Trophoblast cell (in vitro differentiated cells and primary cell): ENCODE results near the gene RTL9.

Source experiments
- DNase-seq, 2 donors: peaks; one replicate each; pipeline ENCODE4 v3.0.0-alpha.2; 2016
- H2AFZ ChIP-seq: 2 replicates; pipeline ENCODE4 v1.6.1; 2013; ENCODE audit warnings: low read length, moderate library complexity, mild to moderate bottlenecking; ENCODE audit not compliant: insufficient read depth, poor library complexity
- H2AK5ac ChIP-seq: 2 replicates; pipeline ENCODE4 v1.6.1; 2013; ENCODE audit warnings: mild to moderate bottlenecking, low read length
- H2BK120ac ChIP-seq: 2 replicates; pipeline ENCODE4 v1.6.1; 2013; ENCODE audit warnings: low read length, mild to moderate bottlenecking, moderate library complexity; ENCODE audit not compliant: insufficient read depth, poor library complexity
- H2BK12ac ChIP-seq: 2 replicates; pipeline ENCODE4 v1.6.1; 2013; ENCODE audit warnings: mild to moderate bottlenecking, low read length, moderate library complexity
- H2BK5ac ChIP-seq: 2 replicates; pipeline ENCODE4 v1.6.1; 2013; ENCODE audit warnings: low read length, low read depth, moderate library complexity, mild to moderate bottlenecking; ENCODE audit not compliant: poor library complexity
- H3K14ac ChIP-seq: 2 replicates; pipeline ENCODE4 v1.6.1; 2013; ENCODE audit warnings: mild to moderate bottlenecking, low read length
- H3K18ac ChIP-seq: 2 replicates; pipeline ENCODE4 v1.6.1; 2013; ENCODE audit warnings: mild to moderate bottlenecking, low read length
- H3K23ac ChIP-seq: 2 replicates; pipeline ENCODE4 v1.6.1; 2013; ENCODE audit warnings: low read length
- H3K27ac ChIP-seq: 2 replicates; pipeline ENCODE4 v1.5.1; 2013; ENCODE audit warnings: low read depth, mild to moderate bottlenecking, inconsistent platforms, low read length, moderate library complexity
- H3K27me3 ChIP-seq: 2 replicates; pipeline ENCODE4 v1.6.1; 2013; ENCODE audit warnings: inconsistent platforms, mild to moderate bottlenecking, low read length, moderate library complexity; ENCODE audit not compliant: insufficient read depth
- H3K36me3 ChIP-seq, 2 experiments: 1 replicate in 1 of 2; 2 replicates in 1 of 2; pipeline ENCODE4 v1.6.1; 2013; ENCODE audit warnings: low read length in 2 of 2, mild to moderate bottlenecking in 2 of 2, moderate library complexity in 1 of 2; ENCODE audit not compliant: insufficient read depth in 2 of 2, control insufficient read depth in 1 of 2
- H3K4ac ChIP-seq: 2 replicates; pipeline ENCODE4 v1.6.1; 2013; ENCODE audit warnings: low read depth, mild to moderate bottlenecking, low read length, moderate library complexity
- H3K4me1 ChIP-seq, 2 experiments: 1 replicate in 1 of 2; 2 replicates in 1 of 2; pipeline ENCODE4 v1.6.1; 2013; ENCODE audit warnings: low read length in 2 of 2, mild to moderate bottlenecking in 2 of 2, moderate library complexity in 1 of 2; ENCODE audit not compliant: insufficient read depth in 2 of 2, control insufficient read depth in 1 of 2
- H3K4me2 ChIP-seq: 2 replicates; pipeline ENCODE4 v1.6.1; 2013; ENCODE audit warnings: inconsistent platforms, mild to moderate bottlenecking, low read length, moderate library complexity
- H3K4me3 ChIP-seq: 2 replicates; pipeline ENCODE4 v1.5.1; 2013; ENCODE audit warnings: mild to moderate bottlenecking, low read depth, low read length, inconsistent platforms
- H3K79me1 ChIP-seq: one replicate; pipeline ENCODE4 v1.6.1; 2013; ENCODE audit warnings: low read length
- H3K79me2 ChIP-seq: 2 replicates; pipeline ENCODE4 v1.6.1; 2013; ENCODE audit warnings: low read length, mild to moderate bottlenecking; ENCODE audit not compliant: control insufficient read depth, insufficient read depth, poor library complexity
- H3K9ac ChIP-seq: 2 replicates; pipeline ENCODE4 v1.6.1; 2013; ENCODE audit warnings: mild to moderate bottlenecking, low read length
- H3K9me3 ChIP-seq: 2 replicates; pipeline ENCODE4 v1.6.1; 2013; ENCODE audit warnings: low read depth, mild to moderate bottlenecking, control low read depth, inconsistent platforms, low read length; ENCODE audit not compliant: insufficient read depth
- H4K12ac ChIP-seq: 2 replicates; pipeline ENCODE4 v1.6.1; 2013; ENCODE audit warnings: low read depth, mild to moderate bottlenecking, low read length, moderate library complexity
- H4K8ac ChIP-seq: 2 replicates; pipeline ENCODE4 v1.6.1; 2013; ENCODE audit warnings: low read depth, mild to moderate bottlenecking, low read length, moderate library complexity
- H4K91ac ChIP-seq: one replicate; pipeline ENCODE4 v1.6.1; 2013; ENCODE audit warnings: low read depth, mild to moderate bottlenecking, low read length, moderate library complexity
- WGBS: extraction: QIAGEN DNeasy Blood & Tissue Kit; methylation state at CpG from one replicate; pipeline ENCODE4 v1.1.7; 2013; ENCODE audit warnings: missing lambda C conversion rate; ENCODE audit not compliant: insufficient read length, insufficient coverage; ENCODE audit errors: extremely low coverage; 5-methylcytosine and 5-hydroxymethylcytosine counted together

Gene RTL9

GRCh38 chrX:110318664-110318968 is 40.0 kb upstream of the RTL9 start:
- no CpG with 5 or more reads among the region's 4 CpGs for WGBS
- peak overlapping the region; percentile 71 for H4K8ac ChIP-seq
- no peaks in the 10 kb centered on the region for H3K4me1 ChIP-seq
- H3K23ac ChIP-seq: no peak overlapping the region
- no peak overlapping the region for H2AK5ac ChIP-seq
- H3K14ac ChIP-seq: no peak overlapping the region
- H3K36me3 ChIP-seq: no peaks in the 10 kb centered on the region
- peaks cover 6% of the 10 kb centered on the region for H3K79me2 ChIP-seq
- no peak overlapping the region for H3K4ac ChIP-seq
- H3K79me1 ChIP-seq: peaks cover 9% of the 10 kb centered on the region
- no peak overlapping the region for H3K27ac ChIP-seq
- H2BK12ac ChIP-seq: no peak overlapping the region
- peak overlapping the region; percentile 71 for H4K91ac ChIP-seq
- no peak overlapping the region for H3K9ac ChIP-seq
- H2AFZ ChIP-seq: peak overlapping the region; percentile 45
- no peaks in the 10 kb centered on the region for H3K27me3 ChIP-seq
- H3K4me2 ChIP-seq: peak overlapping the region; percentile 94
- peak overlapping the region; percentile 59 for H2BK5ac ChIP-seq
- no peak overlapping the region for H3K18ac ChIP-seq
- H3K4me3 ChIP-seq: peak overlapping the region; percentile 62
- H2BK120ac ChIP-seq: peak overlapping the region; percentile 58
- peak overlapping the region; percentile 89 for H4K12ac ChIP-seq
- peak in 1 of 2 donors; percentile 26 for DNase-seq
- H3K9me3 ChIP-seq: no peaks in the 10 kb centered on the region

GRCh38 chrX:110320381-110320987 is 38.2 kb upstream of the RTL9 start:
- H3K9me3 ChIP-seq: no peaks in the 10 kb centered on the region
- H3K79me2 ChIP-seq: peaks cover 6% of the 10 kb centered on the region
- no peak overlapping the region for H3K4me3 ChIP-seq
- H2AK5ac ChIP-seq: no peak overlapping the region
- no peaks in the 10 kb centered on the region for H3K4me1 ChIP-seq
- H3K4ac ChIP-seq: no peak overlapping the region
- H3K79me1 ChIP-seq: peaks cover 9% of the 10 kb centered on the region
- no peak overlapping the region for H4K8ac ChIP-seq
- no peak overlapping the region for H4K91ac ChIP-seq
- no peak overlapping the region for H2BK120ac ChIP-seq
- H2AFZ ChIP-seq: no peak overlapping the region
- H3K27ac ChIP-seq: no peak overlapping the region
- no peak overlapping the region for H2BK12ac ChIP-seq
- no peak overlapping the region for H2BK5ac ChIP-seq
- no peak overlapping the region for H3K18ac ChIP-seq
- DNase-seq: no peak
- H3K23ac ChIP-seq: no peak overlapping the region
- no peaks in the 10 kb centered on the region for H3K36me3 ChIP-seq
- no peak overlapping the region for H3K14ac ChIP-seq
- no peak overlapping the region for H3K9ac ChIP-seq
- H3K4me2 ChIP-seq: no peak overlapping the region
- H3K27me3 ChIP-seq: no peaks in the 10 kb centered on the region
- WGBS: no CpG with 5 or more reads among the region's 3 CpGs
- H4K12ac ChIP-seq: no peak overlapping the region

DNA sequence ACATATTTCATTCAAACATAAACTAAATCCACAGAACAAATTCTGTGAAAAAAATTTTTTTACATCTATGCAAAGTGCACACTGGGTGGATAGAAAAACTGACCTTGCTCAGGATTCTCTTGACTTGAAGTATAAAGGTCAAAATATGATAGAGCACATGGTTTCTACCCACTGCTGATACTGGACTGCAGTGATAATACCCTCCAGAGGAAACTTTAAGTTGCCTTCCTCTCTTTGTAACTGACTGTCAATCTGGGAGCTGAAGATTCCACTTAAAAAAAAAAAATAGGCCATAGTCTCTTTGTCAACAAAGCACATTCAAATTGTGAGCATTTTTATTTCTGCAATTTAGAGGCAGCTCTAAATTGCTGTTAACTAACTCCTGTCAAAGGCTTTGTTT is 37.6 kb upstream of the RTL9 start:
- H3K4me1 ChIP-seq: no peaks in the 10 kb centered on the region
- peaks cover 9% of the 10 kb centered on the region for H3K79me1 ChIP-seq
- no peak for DNase-seq
- H3K27ac ChIP-seq: no peak overlapping the region
- no peak overlapping the region for H4K12ac ChIP-seq
- H3K18ac ChIP-seq: no peak overlapping the region
- no peak overlapping the region for H2BK120ac ChIP-seq
- H2AFZ ChIP-seq: no peak overlapping the region
- no peaks in the 10 kb centered on the region for H3K9me3 ChIP-seq
- no peaks in the 10 kb centered on the region for H3K27me3 ChIP-seq
- H3K79me2 ChIP-seq: peaks cover 6% of the 10 kb centered on the region
- H4K91ac ChIP-seq: no peak overlapping the region
- H3K9ac ChIP-seq: no peak overlapping the region
- no peak overlapping the region for H2BK5ac ChIP-seq
- no peak overlapping the region for H3K23ac ChIP-seq
- no peak overlapping the region for H4K8ac ChIP-seq
- H3K4me3 ChIP-seq: no peak overlapping the region
- no peak overlapping the region for H2BK12ac ChIP-seq
- no peaks in the 10 kb centered on the region for H3K36me3 ChIP-seq
- no peak overlapping the region for H2AK5ac ChIP-seq
- no peak overlapping the region for H3K4me2 ChIP-seq
- no peak overlapping the region for H3K14ac ChIP-seq
- H3K4ac ChIP-seq: no peak overlapping the region

DNA sequence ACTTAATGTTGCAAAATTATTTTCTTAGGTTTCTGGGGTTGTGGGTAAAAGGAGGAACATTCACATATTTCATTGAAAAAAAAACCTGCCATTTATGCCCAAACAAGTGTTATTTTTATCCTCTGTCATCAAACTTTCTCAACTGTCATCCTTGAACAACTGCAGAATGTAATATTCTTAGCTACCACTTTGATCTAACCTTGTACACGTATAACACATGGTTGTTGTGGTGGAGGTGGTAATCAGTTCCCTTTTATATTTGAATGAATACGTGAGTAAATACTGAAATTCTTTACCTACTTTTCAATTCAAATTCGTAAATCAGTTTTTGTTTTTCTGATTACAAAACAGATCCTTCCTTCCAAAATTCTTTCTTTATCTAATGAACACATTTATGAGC is 37.0 kb upstream of the RTL9 start:
- Histone ChIP-seq H2AK5ac (no peak overlapping the region), H3K4me3 (no peak overlapping the region), H3K14ac (no peak overlapping the region), H2BK5ac (no peak overlapping the region), H3K79me2 (peaks cover 6% of the 10 kb centered on the region), H3K9ac (no peak overlapping the region), H3K79me1 (peaks cover 9% of the 10 kb centered on the region), H3K18ac (no peak overlapping the region), H2AFZ (no peak overlapping the region), H4K91ac (no peak overlapping the region), H2BK120ac (no peak overlapping the region), H3K27me3 (no peaks in the 10 kb centered on the region), H4K12ac (no peak overlapping the region), H3K36me3 (no peaks in the 10 kb centered on the region), H2BK12ac (no peak overlapping the region), H3K27ac (no peak overlapping the region), H4K8ac (no peak overlapping the region), H3K9me3 (no peaks in the 10 kb centered on the region), H3K4me1 (no peaks in the 10 kb centered on the region), H3K23ac (no peak overlapping the region), H3K4ac (no peak overlapping the region), H3K4me2 (no peak overlapping the region)
- no peak for DNase-seq
- WGBS: no CpG with 5 or more reads among the region's 3 CpGs
